ENCODE results near the gene FGD2.
"Not testable (repeated sequence)": the region's sequence is repeated elsewhere in the genome, so short reads cannot be mapped to it uniquely, and the experiment has no call there.

The FGD2 gene

GRCh38 chr6:37038292-37039198 lies 33.1 kb downstream of the FGD2 start:
- no peak for DNase-seq (ENCODE audit: low read depth, low spot score)

- no peak for DNase-seq (ENCODE audit: low read depth, low spot score)
Measured at GRCh38 chr6:37039958-37040357, 34.5 kb downstream of the FGD2 start.

- DNase-seq (ENCODE audit: low read depth, low spot score) = no peak
Measured at GRCh38 chr6:37041521-37041920, 36.1 kb downstream of the FGD2 start.

- DNase-seq (ENCODE audit: low read depth, low spot score) = no peak
Measured at GRCh38 chr6:37042150-37042549, 36.7 kb downstream of the FGD2 start.

GRCh38 chr6:37043091-37043490 lies 37.6 kb downstream of the FGD2 start:
- not testable (repeated sequence) for DNase-seq (ENCODE audit: low read depth, low spot score)

- DNase-seq (ENCODE audit: low read depth, low spot score) = no peak
Measured at GRCh38 chr6:37047346-37047688, 41.9 kb downstream of the FGD2 start.

- DNase-seq (ENCODE audit: low read depth, low spot score) = no peak
Measured at GRCh38 chr6:37047689-37048402, 42.4 kb downstream of the FGD2 start.

- DNase-seq (ENCODE audit: low read depth, low spot score) = no peak
Measured at GRCh38 chr6:37048403-37048850, 43.0 kb downstream of the FGD2 start.

GRCh38 chr6:37048851-37049757 lies 43.6 kb downstream of the FGD2 start:
- DNase-seq (ENCODE audit: low read depth, low spot score) = peak; percentile 72

GRCh38 chr6:37049758-37050044 lies 44.2 kb downstream of the FGD2 start:
- DNase-seq (ENCODE audit: low read depth, low spot score) = no peak

- no peak for DNase-seq (ENCODE audit: low read depth, low spot score)
Measured at GRCh38 chr6:37050045-37050853, 44.8 kb downstream of the FGD2 start.

GRCh38 chr6:37050854-37051137 lies 45.3 kb downstream of the FGD2 start:
- DNase-seq (ENCODE audit: low read depth, low spot score) = no peak

- DNase-seq (ENCODE audit: low read depth, low spot score) = no peak
Measured at GRCh38 chr6:37051138-37052026, 45.9 kb downstream of the FGD2 start.

GRCh38 chr6:37052027-37052628 lies 46.7 kb downstream of the FGD2 start:
- DNase-seq (ENCODE audit: low read depth, low spot score) = no peak

- no peak for DNase-seq (ENCODE audit: low read depth, low spot score)
Measured at GRCh38 chr6:37053683-37054082, 48.2 kb downstream of the FGD2 start.

GRCh38 chr6:37054171-37054570 lies 48.7 kb downstream of the FGD2 start:
- DNase-seq (ENCODE audit: low read depth, low spot score) = no peak

- no peak for DNase-seq (ENCODE audit: low read depth, low spot score)
Measured at GRCh38 chr6:37054580-37054979, 49.1 kb downstream of the FGD2 start.

GRCh38 chr6:37056112-37056403 lies 50.6 kb downstream of the FGD2 start:
- DNase-seq (ENCODE audit: low read depth, low spot score) = no peak

- no peak for DNase-seq (ENCODE audit: low read depth, low spot score)
Measured at GRCh38 chr6:37056439-37057127, 51.1 kb downstream of the FGD2 start.

- no peak for DNase-seq (ENCODE audit: low read depth, low spot score)
Measured at GRCh38 chr6:37057128-37057471, 51.6 kb downstream of the FGD2 start.

All from brain pericyte (primary cell).